HG03175 (cell line): ENCODE measurements around the gene M1AP.
"Not testable (repeated sequence)": the region's sequence is repeated elsewhere in the genome, so short reads cannot be mapped to it uniquely, and the experiment has no call there.

Experiments used
- ATAC-seq: cut with Tn5 transposase; IDR thresholded peaks from one replicate; pipeline ENCODE4 v1.9.1; 2021; ENCODE audit warnings: mild to moderate bottlenecking, moderate library complexity; ENCODE audit not compliant: unreplicated experiment

The M1AP gene

GRCh38 chr2:74569686-74570085 lies 78.4 kb downstream of the M1AP start:
- no peak for ATAC-seq

DNA sequence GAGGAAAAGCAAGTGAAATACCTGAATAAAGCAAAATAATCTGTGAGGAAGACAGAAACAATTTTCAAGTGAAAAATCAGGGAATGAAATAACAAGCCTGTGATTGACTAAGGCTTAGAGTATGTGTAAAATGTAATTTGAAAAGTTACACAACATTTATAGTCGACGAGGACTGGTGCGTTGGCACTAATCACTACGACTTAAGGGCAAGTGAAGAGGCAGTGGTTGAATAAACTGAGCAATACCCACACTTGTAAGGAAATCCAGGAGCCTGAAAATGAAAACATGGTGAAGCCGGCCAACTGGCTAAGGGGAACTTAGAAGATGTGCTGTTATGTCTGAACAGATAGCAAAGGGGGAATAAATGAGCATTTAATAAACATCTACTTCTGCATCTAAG lies 80.2 kb downstream of the M1AP start:
- no peak for ATAC-seq

DNA sequence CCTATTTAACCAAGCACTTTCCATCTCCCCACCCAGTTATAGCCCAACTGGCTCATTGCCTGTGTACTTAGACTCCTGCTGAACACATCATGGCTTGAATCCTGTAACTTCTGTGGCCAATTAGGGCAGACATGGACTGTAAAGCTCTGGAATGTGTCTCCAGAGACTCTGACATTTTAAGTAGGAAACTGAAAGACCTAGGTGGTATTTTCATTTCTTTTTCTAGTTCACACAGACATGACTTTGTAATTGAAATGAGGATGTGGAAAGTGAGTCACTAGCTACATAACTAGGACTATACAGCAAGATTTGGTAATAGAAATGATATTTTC lies 81.4 kb downstream of the M1AP start:
- ATAC-seq = no peak

DNA sequence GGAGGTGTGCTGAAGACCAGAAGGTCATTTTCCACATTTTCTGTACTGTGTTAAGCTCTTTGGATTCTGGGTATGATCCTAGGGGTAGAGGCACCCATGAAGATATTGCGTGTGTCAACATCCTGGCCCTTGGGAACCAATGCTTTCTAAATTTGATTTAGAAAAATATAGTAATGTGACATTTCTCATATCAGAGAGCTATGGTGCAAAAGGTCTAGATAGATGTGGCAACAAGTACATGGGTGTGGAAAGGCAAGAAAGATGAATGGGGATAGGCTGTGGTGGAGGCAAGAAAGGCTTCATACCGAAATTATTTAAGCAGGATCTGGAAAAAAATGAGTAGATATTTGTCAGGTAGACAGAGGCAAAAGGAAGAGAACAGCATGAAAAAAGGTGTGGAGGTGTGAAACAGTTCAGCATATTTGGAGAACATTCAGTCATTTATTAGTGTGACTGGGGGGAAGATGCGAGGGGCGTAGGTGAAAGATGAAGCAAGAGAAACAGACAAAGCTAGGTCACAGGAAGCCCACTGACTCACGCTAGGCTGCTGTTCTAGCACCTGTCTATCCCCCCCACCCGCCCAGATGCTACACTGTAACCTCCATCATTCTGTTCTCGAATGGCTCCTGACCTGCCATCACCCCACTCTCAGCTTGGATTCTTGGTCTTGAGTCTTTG lies 81.9 kb downstream of the M1AP start:
- ATAC-seq = no peak

DNA sequence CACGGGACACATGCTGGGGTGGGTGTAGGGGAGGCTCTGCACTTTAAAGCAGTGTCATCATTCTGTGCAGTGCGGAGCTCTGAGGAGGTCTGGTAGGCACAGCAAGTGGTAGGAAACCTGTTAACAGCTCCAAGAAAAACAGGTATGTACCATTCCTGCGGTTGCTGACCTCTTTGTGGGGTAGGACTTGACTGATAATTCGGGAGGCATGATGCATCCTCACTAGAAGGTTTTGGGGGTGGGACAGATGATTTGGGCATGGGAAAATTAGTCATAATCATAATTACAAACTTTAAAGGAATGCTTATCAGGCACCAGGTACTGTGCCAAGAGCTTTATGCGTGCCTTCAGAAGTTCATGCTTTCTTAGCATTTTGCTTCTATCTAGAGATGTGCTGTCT lies 83.9 kb downstream of the M1AP start:
- ATAC-seq = no peak

DNA sequence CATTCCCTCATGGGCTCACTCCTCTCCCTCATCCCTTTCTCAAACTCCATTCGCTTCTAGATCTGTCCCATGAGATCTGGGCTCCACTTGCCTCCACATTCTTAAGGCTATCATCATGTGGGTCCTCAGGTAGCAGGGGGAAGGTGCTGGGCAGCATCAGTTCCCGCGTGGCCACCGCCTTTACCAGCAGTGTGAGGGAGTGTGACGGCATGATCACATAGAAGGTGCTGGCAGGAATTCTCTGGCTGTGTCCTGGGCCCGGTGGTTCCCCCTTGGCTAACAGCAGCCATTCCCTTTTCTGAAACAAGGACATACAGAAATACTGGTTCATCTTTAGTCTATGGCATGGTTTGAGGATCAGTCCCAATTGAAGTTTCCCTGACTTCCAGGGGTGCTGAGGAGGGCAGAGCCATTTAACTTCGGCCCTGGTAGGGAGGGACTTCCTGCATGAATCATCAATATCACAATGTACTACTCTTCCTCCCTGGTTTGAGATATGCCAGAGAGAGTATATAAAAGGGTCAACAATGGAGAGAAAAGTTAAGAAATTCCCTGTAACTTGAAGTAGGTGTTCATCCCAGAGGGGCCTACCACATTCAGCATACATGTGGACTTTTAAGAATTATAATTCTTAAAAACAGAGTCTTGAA lies 85.9 kb downstream of the M1AP start:
- no peak for ATAC-seq

DNA sequence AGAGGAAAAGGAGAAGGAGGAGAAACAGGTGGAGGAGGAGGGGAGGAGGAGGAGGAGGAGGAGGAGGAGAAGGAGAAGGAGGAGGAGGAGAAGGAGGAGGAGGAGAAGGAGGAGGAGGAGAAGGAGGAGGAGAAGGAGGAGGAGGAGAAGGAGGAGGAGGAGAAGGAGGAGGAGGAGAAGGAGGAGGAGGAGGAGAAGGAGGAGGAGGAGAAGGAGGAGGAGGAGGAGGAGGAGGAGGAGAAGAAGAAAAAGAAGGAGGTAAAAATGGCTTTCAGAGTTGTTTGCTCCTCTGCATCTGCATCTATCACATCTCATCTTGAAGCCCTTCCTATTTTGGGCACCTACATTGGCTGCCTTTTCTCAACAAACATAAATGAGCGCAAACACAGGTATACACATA lies 87.1 kb downstream of the M1AP start:
- ATAC-seq = not testable (repeated sequence)

- no peak for ATAC-seq
Observed at GRCh38 chr2:74560591-74560990, 87.5 kb downstream of the M1AP start.

GRCh38 chr2:74559912-74560311 lies 88.2 kb downstream of the M1AP start:
- no peak for ATAC-seq

GRCh38 chr2:74558284-74559230 lies 89.6 kb downstream of the M1AP start:
- no peak for ATAC-seq

GRCh38 chr2:74556831-74557370 lies 91.2 kb downstream of the M1AP start:
- ATAC-seq = no peak

DNA sequence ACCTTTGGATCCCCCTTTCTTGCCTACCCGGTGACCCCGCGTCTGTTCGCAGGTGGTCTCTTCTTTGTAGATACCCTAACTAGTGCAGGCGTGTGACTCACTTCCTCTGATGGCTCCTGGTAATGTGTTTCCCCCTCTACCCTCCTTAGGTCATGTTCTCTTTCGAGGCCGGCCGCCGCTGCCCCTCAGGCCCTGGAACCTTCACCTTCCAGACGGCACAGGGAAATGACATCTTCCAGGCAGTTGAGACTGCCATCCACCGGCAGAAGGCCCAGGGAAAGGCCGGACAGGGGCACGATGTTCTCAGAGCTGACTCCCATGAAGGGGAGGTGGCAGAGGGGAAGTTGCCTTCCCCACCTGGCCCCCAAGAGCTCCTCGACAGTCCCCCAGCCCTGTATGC lies 92.0 kb downstream of the M1AP start:
- ATAC-seq = no peak

DNA sequence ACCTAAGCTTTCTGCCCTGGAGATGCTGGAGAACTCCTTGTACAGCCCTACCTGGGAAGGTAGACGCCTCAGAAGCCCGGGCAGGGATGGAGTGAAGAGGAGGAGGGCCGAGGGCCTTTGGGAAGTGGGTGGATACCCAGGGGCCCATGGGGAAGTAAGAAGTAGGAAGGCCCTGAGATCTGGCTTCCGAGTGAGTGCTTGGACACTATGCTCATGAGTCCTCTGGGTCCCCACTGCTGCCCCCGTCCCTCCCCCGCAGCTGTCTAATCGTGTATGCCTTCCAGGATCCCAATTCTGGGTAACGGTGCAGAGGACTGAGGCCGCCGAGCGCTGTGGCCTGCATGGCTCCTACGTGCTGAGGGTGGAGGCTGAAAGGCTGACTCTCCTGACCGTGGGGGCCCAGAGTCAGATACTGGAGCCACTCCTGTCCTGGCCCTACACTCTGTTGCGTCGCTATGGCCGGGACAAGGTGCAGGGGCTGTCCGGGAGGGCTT lies 92.5 kb downstream of the M1AP start:
- no peak for ATAC-seq

DNA sequence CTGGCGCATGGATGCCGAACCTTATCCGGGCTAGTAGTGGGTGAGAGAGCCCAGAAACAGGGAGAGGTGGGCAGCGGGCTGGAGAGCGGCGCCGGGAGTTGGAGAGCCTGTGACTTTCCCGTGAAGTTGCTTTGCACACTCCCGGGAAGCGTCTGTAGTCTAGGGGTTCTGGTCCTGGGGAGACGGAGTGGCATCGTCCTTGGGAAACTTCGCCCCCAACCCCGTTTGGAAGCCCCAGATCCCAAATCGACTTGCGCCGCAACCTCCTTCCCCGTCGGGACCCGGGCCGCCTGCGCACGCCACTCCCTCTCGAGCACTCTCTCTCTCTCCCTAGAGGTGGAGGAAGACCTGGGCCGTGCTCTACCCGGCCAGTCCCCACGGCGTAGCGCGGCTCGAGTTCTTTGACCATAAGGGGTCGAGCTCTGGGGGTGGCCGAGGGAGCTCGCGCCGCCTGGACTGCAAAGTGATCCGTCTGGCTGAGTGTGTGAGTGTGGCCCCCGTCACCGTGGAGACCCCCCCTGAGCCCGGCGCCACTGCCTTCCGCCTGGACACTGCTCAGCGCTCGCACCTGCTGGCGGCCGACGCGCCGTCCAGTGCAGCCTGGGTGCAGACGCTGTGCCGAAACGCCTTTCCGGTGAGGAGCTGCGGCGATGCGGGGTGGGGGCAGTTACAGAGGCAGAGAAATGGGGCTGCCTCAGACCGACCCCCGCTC lies 93.2 kb downstream of the M1AP start:
- peak; percentile 61 for ATAC-seq

DNA sequence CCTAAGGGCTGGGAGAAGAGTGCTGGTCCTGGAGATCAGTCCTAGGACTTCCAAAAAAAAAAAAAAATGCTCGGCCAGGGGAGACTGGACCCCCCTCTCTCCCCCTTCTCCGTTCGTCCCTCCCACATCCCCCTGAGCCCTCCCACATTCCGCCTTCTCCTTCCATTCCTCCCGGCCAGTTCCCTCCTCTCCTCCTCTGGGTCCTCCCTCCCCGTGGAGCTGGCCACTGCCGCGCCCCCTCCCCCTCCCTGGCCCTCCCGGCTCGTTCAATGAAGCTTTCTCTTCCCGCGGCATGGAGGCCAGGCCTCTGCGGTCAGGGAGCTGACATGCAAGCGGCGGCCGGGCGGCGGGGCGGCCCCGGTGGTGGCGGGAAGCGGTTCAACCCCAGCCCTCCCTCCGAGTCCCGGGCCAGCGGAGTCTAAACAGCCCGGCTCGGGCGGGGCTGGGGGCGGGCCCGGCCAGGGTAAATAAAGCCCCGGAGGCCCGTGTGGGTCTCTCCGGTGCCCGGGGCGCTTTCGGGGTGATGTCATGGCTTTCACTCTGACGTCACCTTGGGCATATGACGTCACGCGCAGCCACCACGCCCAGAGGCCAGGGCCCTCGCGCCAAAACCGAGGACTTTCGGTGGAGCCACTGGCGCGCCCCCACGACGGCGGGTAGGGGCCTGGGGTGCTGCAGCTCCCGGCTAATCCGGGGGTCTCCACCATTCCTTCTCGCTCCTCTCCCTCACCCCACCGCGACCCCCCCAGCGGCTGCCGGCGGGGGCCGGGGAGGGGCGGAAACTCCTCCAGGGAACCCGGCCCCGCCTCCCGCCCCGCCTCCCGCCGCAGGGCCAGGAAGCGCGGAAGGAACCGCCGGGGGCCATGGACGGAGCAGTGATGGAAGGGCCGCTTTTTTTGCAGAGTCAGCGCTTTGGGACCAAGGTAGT lies 94.0 kb downstream of the M1AP start, which contains the start of the genes DOK1 and LOXL3:
Gene DOK1 (plus strand): TSS at position 829 of the 928 bp plus-strand sequence. CDS start 35 bp downstream, at position 864.
Gene LOXL3 (minus strand): TSS at position 51 of the 928 bp plus-strand sequence. CDS start 1,308 bp downstream, outside the sequence.
- ATAC-seq = peak; percentile 58

DNA sequence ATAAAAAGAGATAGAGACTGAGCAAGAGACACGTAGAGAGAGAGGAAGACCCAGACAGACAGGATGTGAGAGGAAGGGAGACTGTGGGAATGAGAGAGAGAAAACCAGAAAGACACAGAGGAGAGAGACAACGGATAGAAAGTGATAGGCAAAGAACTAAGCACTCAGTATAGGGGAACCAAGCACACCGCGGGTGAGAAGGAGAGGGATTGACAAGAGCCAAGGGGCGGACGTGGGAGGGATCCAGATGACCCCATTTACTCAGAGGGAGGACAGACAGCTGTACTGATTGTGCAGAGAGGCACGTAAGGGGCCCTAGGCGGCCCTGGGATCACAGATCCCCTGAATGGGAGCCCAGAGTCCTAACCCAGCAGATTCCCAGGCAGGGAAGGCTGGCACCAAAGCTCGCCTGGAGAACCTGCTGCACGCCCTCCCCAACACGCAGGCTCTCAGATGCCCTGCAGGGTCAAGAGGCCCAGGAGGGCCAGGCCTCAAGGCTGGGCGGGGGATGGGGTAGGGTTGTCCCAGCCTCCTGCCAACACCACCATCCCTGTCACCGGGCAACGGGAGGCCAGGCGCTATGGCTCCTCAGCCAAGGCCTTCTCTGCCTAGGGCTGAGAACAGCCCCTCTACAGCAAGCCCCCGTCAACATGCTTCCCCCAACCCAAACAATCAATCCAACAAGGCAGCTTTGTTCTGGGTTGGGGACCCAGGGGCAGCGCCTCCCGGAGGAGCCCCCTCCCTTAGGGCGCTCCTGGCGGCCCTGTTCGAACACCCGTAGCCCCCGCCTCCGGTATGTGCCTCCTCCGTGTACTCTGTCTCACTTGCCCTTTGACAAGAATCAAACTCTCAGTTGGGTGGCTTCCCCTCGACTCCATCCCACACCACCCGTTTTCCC lies 95.0 kb downstream of the M1AP start:
- no peak for ATAC-seq

DNA sequence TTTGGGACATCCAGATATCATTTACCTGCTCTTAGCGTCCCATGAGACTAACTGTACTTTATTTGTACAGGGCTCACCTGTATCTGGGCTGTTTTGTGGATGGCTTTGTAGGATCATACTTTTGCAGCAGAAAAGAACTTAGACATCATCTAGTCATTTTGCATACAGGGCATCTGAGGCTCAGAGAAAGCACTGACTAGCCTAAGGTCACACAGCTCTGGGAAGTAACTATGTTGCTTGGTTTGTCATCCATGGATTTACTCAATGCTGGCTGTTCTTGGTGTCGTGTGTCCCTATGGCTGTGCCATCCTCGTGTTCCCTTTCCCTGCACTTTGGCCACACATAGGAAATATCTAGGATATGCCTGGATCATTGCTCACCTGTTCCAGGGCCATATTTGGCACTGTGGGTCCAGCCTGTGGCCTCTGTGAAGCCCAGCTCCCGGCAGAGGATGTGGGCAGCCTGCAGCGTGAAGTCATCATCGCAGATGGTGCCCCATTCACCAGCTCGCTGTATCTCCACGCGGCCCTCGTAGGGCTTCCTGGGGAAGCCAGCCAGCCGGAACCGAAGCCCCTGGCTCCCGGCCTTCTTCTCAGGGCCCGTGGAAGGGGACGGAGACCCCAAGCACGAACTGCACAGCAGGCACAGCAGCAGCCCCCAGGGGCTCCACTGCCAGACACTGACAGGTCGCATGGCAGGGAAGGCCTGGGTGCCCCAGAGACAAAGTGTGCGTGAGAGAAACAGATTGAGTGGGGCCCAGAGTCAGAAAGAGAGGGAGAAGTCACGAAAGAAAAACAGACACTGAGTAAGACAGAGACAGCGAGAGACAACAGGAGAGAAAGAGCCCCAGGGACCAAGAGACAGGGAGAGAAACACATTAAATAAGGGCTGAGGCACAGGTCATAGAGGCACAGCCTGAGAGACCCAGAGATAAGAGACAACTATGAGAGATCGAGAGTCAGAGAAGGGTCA lies 95.9 kb downstream of the M1AP start:
- no peak for ATAC-seq
